Small intestine (tissue), 7 donors: ENCODE data around the gene WDR18. TPM values are rescaled to one million over a fixed set of nuclear protein-coding genes. Genes with fewer than 3 reads are reported as not detected.
A peak's percentile ranks its signal among the peaks of the same experiment; 100 is the strongest.

ENCODE experiments used
- DNase-seq, 2 donors: peaks; one replicate each; pipeline versions ENCODE4 v3.0.0 to v3.0.0-alpha.2; 2013
- FAIRE-seq: peaks from 2 replicates; lab custom pipeline; 2012; peaks lifted over from hg19 to GRCh38; lab: Jason Lieb, UNC
- H3K27ac ChIP-seq, 3 donors: one replicate each; pipeline ENCODE4 v1.5.1; 2013; ENCODE audit warnings: low read length in 2 of 3, mild to moderate bottlenecking in 2 of 3, control low read depth in 1 of 3, inconsistent platforms in 1 of 3, low read depth in 1 of 3, moderate library complexity in 1 of 3
- H3K27me3 ChIP-seq, 3 donors: one replicate each; pipeline ENCODE4 v1.6.1; 2013; ENCODE audit warnings: low read length in 3 of 3, inconsistent platforms in 1 of 3; ENCODE audit not compliant: control insufficient read depth in 3 of 3, insufficient read depth in 3 of 3
- H3K36me3 ChIP-seq, 3 donors: one replicate each; pipeline ENCODE4 v1.6.1; 2013; ENCODE audit warnings: low read length in 3 of 3, inconsistent platforms in 1 of 3, low read depth in 1 of 3, mild to moderate bottlenecking in 1 of 3, moderate library complexity in 1 of 3; ENCODE audit not compliant: control insufficient read depth in 3 of 3, insufficient read depth in 2 of 3
- H3K4me1 ChIP-seq, 3 donors: one replicate each; pipeline ENCODE4 v1.6.1; 2013; ENCODE audit warnings: low read length in 2 of 3, inconsistent platforms in 1 of 3, low read depth in 1 of 3, mild to moderate bottlenecking in 1 of 3, moderate library complexity in 1 of 3; ENCODE audit not compliant: control insufficient read depth in 3 of 3, insufficient read depth in 2 of 3
- H3K4me3 ChIP-seq, 3 donors: one replicate each; pipeline ENCODE4 v1.5.1; 2013; ENCODE audit warnings: low read length in 3 of 3, control low read depth in 1 of 3, inconsistent platforms in 1 of 3, low read depth in 1 of 3, mild to moderate bottlenecking in 1 of 3, moderate library complexity in 1 of 3
- H3K9me3 ChIP-seq, 2 donors: one replicate each; pipeline ENCODE4 v1.6.1; 2013; ENCODE audit warnings: low read depth in 1 of 2, low read length in 1 of 2; ENCODE audit not compliant: control insufficient read depth in 2 of 2, insufficient read depth in 1 of 2
- WGBS, 3 donors: extraction: QIAGEN DNeasy Blood & Tissue Kit; methylation state at CpG; one replicate each; pipeline ENCODE4 v1.1.7; 2013; 5-methylcytosine and 5-hydroxymethylcytosine counted together
- polyA plus RNA-seq, 4 donors: library from polyadenylated mRNA; stranded (reverse) in 3 of 4; unstranded in 1 of 4; fragments of 200-250 nt in 3 of 4; fragments of 120-200 nt in 1 of 4; gene quantifications; one replicate each; pipeline versions ENCODE4 v1.2.1 to v1.2.3, GENCODE V29; 2013
- donor health status: healthy with polysubstance abuse.
- donor health status: control.
- donor health status: control.
- donor health status: Bipolar disorder and iron deficiency.
- donor health status: healthy.

The WDR18 gene
- polyA plus RNA-seq, 4 donors: 33.4 to 70.8 (median 57.5) TPM

GRCh38 chr19:988510-988909, 4.4 kb downstream of the WDR18 start:
- Histone ChIP-seq H3K36me3 (peaks cover 0 to 77% (median 4%) of the 10 kb centered on the region in 3 donors), H3K9me3 (no peaks in the 10 kb centered on the region), H3K4me3 (no peak overlapping the region), H3K4me1 (peaks cover 0 to 5% (median 0%) of the 10 kb centered on the region in 3 donors), H3K27ac (no peak overlapping the region), H3K27me3 (no peaks in the 10 kb centered on the region)
- DNase-seq (no peak), FAIRE-seq (no peak)
- 87 to 95% (median 91%) methylated on average over 14 to 15 of the region's 15 CpGs for WGBS, 3 donors

GRCh38 chr19:989381-990081, 5.4 kb downstream of the WDR18 start:
- Histone ChIP-seq H3K4me1 (no peaks in the 10 kb centered on the region), H3K4me3 (no peak overlapping the region), H3K9me3 (no peaks in the 10 kb centered on the region), H3K27ac (no peak overlapping the region), H3K27me3 (no peaks in the 10 kb centered on the region), H3K36me3 (peaks cover 0 to 87% (median 4%) of the 10 kb centered on the region in 3 donors)
- 89 to 92% (median 89%) methylated on average over 16 to 25 of the region's 25 CpGs for WGBS, 3 donors
- no peak for DNase-seq
- FAIRE-seq: no peak

- 86 to 91% (median 88%) methylated on average over 20 to 27 of the region's 27 CpGs for WGBS, 3 donors
- H3K9me3 ChIP-seq: no peaks in the 10 kb centered on the region
- FAIRE-seq (no peak), DNase-seq (no peak)
- peaks cover 0 to 93% (median 4%) of the 10 kb centered on the region in 3 donors for H3K36me3 ChIP-seq
- H3K27me3 ChIP-seq: no peaks in the 10 kb centered on the region
- H3K4me3 ChIP-seq: no peak overlapping the region
- no peaks in the 10 kb centered on the region for H3K4me1 ChIP-seq
- H3K27ac ChIP-seq: no peak overlapping the region
Observed at GRCh38 chr19:990119-990571, 6.0 kb downstream of the WDR18 start.

GRCh38 chr19:990746-991145, 6.6 kb downstream of the WDR18 start:
- DNase-seq (no peak), FAIRE-seq (no peak)
- 89 to 97% (median 94%) methylated on average over 17 to 23 of the region's 23 CpGs for WGBS, 3 donors
- Histone ChIP-seq H3K27me3 (peaks cover 0 to 4% (median under 1%) of the 10 kb centered on the region in 3 donors), H3K4me3 (no peak overlapping the region), H3K27ac (no peak overlapping the region), H3K9me3 (no peaks in the 10 kb centered on the region), H3K36me3 (peaks cover 0 to 94% (median 4%) of the 10 kb centered on the region in 3 donors), H3K4me1 (no peaks in the 10 kb centered on the region)

GRCh38 chr19:991174-991931, 7.2 kb downstream of the WDR18 start:
- peaks cover 0 to 10% (median 3%) of the 10 kb centered on the region in 3 donors for H3K27me3 ChIP-seq
- H3K4me3 ChIP-seq: no peak overlapping the region
- DNase-seq: peak in 1 of 2 donors; percentile 14
- FAIRE-seq: no peak
- H3K4me1 ChIP-seq: peaks cover 0 to 5% (median 0%) of the 10 kb centered on the region in 3 donors
- 83 to 84% (median 84%) methylated on average over 30 to 47 of the region's 47 CpGs for WGBS, 3 donors
- H3K9me3 ChIP-seq: no peaks in the 10 kb centered on the region
- H3K36me3 ChIP-seq: peaks cover 0 to 90% (median 4%) of the 10 kb centered on the region in 3 donors
- no peak overlapping the region for H3K27ac ChIP-seq

- DNase-seq (no peak), FAIRE-seq (no peak)
- peaks cover 0 to 18% (median 3%) of the 10 kb centered on the region in 3 donors for H3K27me3 ChIP-seq
- H3K4me3 ChIP-seq: no peak overlapping the region
- H3K9me3 ChIP-seq: no peaks in the 10 kb centered on the region
- no peak overlapping the region for H3K27ac ChIP-seq
- 89 to 94% (median 92%) methylated on average over 41 to 42 of the region's 42 CpGs for WGBS, 3 donors
- H3K4me1 ChIP-seq: peaks cover 0 to 9% (median 0%) of the 10 kb centered on the region in 3 donors
- H3K36me3 ChIP-seq: peaks cover 0 to 82% (median 0%) of the 10 kb centered on the region in 3 donors
Observed at GRCh38 chr19:991932-992669, 8.0 kb downstream of the WDR18 start.

GRCh38 chr19:992670-993055, 8.5 kb downstream of the WDR18 start:
- peaks cover 0 to 9% (median 0%) of the 10 kb centered on the region in 3 donors for H3K4me1 ChIP-seq
- peaks cover 0 to 24% (median 5%) of the 10 kb centered on the region in 3 donors for H3K27me3 ChIP-seq
- peaks cover 0 to 77% (median 0%) of the 10 kb centered on the region in 3 donors for H3K36me3 ChIP-seq
- no peak for FAIRE-seq
- no peak for DNase-seq
- H3K4me3 ChIP-seq: no peak overlapping the region
- H3K9me3 ChIP-seq: no peaks in the 10 kb centered on the region
- WGBS, 3 donors: 85 to 95% (median 93%) methylated on average over 13 of the region's 13 CpGs
- H3K27ac ChIP-seq: no peak overlapping the region

DNA sequence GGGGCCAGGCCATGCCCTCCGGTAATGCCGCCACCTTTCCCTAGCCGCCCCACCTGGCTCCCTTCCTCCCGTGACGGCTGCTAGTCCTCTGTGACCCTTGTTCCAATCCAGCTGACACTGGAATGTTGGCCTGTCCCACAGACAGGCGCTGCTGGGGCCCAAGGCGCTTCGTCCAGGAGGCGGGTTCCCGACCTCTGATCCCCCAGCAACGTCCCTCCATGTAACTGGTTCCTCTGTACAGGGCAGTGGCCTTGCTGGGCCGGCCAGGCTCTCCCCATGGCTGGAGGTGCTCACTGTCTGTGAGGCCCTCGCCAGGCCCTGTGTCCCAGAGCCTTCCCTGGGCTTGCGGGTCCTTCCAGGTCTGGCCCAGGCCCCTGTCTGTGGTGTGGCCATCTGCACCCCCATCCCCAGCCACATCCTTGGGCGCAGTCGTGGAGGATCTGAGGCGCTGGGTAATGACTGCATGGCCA, 9.3 kb downstream of the WDR18 start:
- FAIRE-seq: no peak
- H3K27ac ChIP-seq: no peak overlapping the region
- H3K9me3 ChIP-seq: no peaks in the 10 kb centered on the region
- peaks cover 0 to 70% (median 0%) of the 10 kb centered on the region in 3 donors for H3K36me3 ChIP-seq
- no peak overlapping the region for H3K4me3 ChIP-seq
- H3K27me3 ChIP-seq: peaks cover 0 to 31% (median 9%) of the 10 kb centered on the region in 3 donors
- DNase-seq: no peak
- H3K4me1 ChIP-seq: peaks cover 0 to 9% (median 0%) of the 10 kb centered on the region in 3 donors
- WGBS, 3 donors: 82 to 93% (median 89%) methylated on average over 17 of the region's 17 CpGs
